Measurements from ENCODE around the gene NHLRC4. TPM values are rescaled to one million over a fixed set of nuclear protein-coding genes. Genes with fewer than 3 reads are reported as not detected.

The NHLRC4 gene
- total and polyA plus RNA-seq, 2 of the 13 experiments (the other 11 are each of a cell fraction or from before 2014, with no cell fraction given) = 0.40 to 0.59 TPM

GRCh38 chr16:543301-544164 lies 23.3 kb upstream of the NHLRC4 start (continued):
- no peak for TF ChIP-seq AFF4 (CRISPR knock-in tag; IDR thresholded peaks at IDR 0.05)
- no peak for TF ChIP-seq GTF2F1 (IDR thresholded peaks at IDR 0.05; ENCODE audit: low read length)
- no peak for TF ChIP-seq NFIB (CRISPR knock-in tag; IDR thresholded peaks at IDR 0.05; ENCODE audit: borderline replicate concordance)
- TF ChIP-seq, protein P1, sequence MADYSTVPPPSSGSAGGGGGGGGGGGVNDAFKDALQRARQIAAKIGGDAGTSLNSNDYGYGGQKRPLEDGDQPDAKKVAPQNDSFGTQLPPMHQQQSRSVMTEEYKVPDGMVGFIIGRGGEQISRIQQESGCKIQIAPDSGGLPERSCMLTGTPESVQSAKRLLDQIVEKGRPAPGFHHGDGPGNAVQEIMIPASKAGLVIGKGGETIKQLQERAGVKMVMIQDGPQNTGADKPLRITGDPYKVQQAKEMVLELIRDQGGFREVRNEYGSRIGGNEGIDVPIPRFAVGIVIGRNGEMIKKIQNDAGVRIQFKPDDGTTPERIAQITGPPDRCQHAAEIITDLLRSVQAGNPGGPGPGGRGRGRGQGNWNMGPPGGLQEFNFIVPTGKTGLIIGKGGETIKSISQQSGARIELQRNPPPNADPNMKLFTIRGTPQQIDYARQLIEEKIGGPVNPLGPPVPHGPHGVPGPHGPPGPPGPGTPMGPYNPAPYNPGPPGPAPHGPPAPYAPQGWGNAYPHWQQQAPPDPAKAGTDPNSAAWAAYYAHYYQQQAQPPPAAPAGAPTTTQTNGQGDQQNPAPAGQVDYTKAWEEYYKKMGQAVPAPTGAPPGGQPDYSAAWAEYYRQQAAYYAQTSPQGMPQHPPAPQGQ (CRISPR knock-in tag; IDR thresholded peaks at IDR 0.05; ENCODE audit: borderline replicate concordance) = no peak
- TF ChIP-seq ZNF451 (CRISPR knock-in tag; IDR thresholded peaks at IDR 0.05) = peak; percentile 34; the same call in 1 of the 2 replicates
- peak; percentile 76; the same call in 1 of the 2 replicates for TF ChIP-seq DMAP1 (CRISPR knock-in tag; IDR thresholded peaks at IDR 0.05)
- TF ChIP-seq MTA1 (CRISPR knock-in tag; IDR thresholded peaks at IDR 0.05; ENCODE audit: borderline replicate concordance) = peak; percentile 69
- no peak for TF ChIP-seq THYN1 (CRISPR knock-in tag; IDR thresholded peaks at IDR 0.05; ENCODE audit: borderline replicate concordance, low read depth)
- TF ChIP-seq CHCHD3 (CRISPR knock-in tag; IDR thresholded peaks at IDR 0.05) = no peak
- no peak for TF ChIP-seq GATAD1 (CRISPR knock-in tag; IDR thresholded peaks at IDR 0.05)
- TF ChIP-seq TARDBP (CRISPR knock-in tag; IDR thresholded peaks at IDR 0.05) = no peak
- TF ChIP-seq SNAI1 (CRISPR knock-in tag; IDR thresholded peaks at IDR 0.05; ENCODE audit: borderline replicate concordance) = no peak
- TF ChIP-seq HNF4G (IDR thresholded peaks at IDR 0.05; ENCODE audit: borderline replicate concordance, low read depth, low read length) = peak; percentile 89
- peak; percentile 80; the same call in 1 of the 2 replicates for TF ChIP-seq HNF4G (CRISPR knock-in tag; IDR thresholded peaks at IDR 0.05; ENCODE audit: borderline replicate concordance, low read depth)
- no peak for TF ChIP-seq ZNF138 (CRISPR knock-in tag; IDR thresholded peaks at IDR 0.05; ENCODE audit: low read depth)
- no peak for TF ChIP-seq CHD4 (IDR thresholded peaks at IDR 0.05; ENCODE audit: borderline replicate concordance, low read length)
- 0 out of 2 replicates have a peak, but pooled peaks have one; percentile 9 for TF ChIP-seq KDM4B (CRISPR knock-in tag; IDR thresholded peaks at IDR 0.05)
- TF ChIP-seq, protein P2, sequence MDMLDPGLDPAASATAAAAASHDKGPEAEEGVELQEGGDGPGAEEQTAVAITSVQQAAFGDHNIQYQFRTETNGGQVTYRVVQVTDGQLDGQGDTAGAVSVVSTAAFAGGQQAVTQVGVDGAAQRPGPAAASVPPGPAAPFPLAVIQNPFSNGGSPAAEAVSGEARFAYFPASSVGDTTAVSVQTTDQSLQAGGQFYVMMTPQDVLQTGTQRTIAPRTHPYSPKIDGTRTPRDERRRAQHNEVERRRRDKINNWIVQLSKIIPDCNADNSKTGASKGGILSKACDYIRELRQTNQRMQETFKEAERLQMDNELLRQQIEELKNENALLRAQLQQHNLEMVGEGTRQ (IDR thresholded peaks at IDR 0.05; ENCODE audit: low read depth, low read length) = no peak
- TF ChIP-seq, protein P2 (CRISPR knock-in tag; IDR thresholded peaks at IDR 0.05; ENCODE audit: borderline replicate concordance) = peak; percentile 46; the same call in 1 of the 2 replicates
- TF ChIP-seq ZNF850 (CRISPR knock-in tag; conservative IDR thresholded peaks at IDR 0.05) = no peak
- no peak for TF ChIP-seq TOE1 (CRISPR knock-in tag; IDR thresholded peaks at IDR 0.05)
- no peak for TF ChIP-seq HMG20B (CRISPR knock-in tag; conservative IDR thresholded peaks at IDR 0.05)
- TF ChIP-seq CBFB (CRISPR knock-in tag; IDR thresholded peaks at IDR 0.05) = no peak
